ENCODE data around the gene SAMD14. TPM values are rescaled to one million over a fixed set of nuclear protein-coding genes. Genes with fewer than 3 reads are reported as not detected.
A peak's percentile ranks its signal among the peaks of the same experiment; 100 is the strongest.

SAMD14 gene
- total RNA-seq, 2 donors from 2014 or later: 2.5 to 7.4 TPM

DNA sequence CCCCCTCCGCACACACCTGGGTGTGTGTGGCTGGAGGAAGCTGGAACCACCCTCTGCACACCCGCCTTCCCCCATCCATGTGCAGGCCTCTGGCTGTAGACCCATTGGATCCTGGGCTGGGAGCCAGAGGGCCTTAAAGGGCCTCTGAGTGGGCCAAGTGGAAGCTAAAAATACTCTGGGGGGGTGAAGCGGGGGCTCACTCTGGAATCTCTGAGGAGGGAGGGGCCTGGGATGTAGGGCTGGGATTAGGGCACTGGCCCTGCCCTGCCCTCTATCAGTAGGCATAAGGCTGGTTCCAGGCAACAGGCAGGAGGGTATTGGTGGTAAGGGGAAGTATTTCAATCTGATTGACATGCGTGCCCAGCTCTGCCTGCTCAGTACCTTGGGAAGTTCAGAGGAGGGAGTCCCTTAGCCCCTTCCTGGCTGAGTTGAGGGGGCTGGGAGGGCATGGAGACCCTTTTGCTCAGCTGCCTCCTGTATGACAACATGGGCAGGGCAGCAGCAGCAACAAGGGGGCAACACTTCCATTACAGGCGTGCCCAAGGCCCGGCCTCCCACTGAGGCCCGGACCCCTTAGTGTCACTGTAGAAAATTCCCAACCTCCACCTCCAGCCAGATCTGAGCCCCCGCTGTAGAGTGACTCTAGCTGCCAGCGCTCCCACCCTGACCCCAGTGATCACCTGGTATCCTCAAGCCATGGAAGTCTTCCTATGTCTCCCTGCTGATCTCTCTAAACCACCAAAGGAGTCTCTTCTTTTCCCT is 68.8 kb downstream of the SAMD14 start:
- Histone ChIP-seq H3K27me3 (replicated peaks; ENCODE audit: insufficient read depth) (no peaks in the 10 kb centered on the region), H3K4me1 (replicated peaks) (no peaks in the 10 kb centered on the region), H3K36me3 (no peaks in the 10 kb centered on the region), H3K4me3 (peak overlapping the region in 1 of 2 donors; percentile 5), H3K9me3 (no peaks in the 10 kb centered on the region), H3K27ac (peak overlapping the region; percentile 71 to 77)
- TF ChIP-seq POLR2A (IDR thresholded peaks at IDR 0.05): no peak
- peak; percentile 76 for TF ChIP-seq POLR2AphosphoS5 (IDR thresholded peaks at IDR 0.05)
- TF ChIP-seq, protein P1, sequence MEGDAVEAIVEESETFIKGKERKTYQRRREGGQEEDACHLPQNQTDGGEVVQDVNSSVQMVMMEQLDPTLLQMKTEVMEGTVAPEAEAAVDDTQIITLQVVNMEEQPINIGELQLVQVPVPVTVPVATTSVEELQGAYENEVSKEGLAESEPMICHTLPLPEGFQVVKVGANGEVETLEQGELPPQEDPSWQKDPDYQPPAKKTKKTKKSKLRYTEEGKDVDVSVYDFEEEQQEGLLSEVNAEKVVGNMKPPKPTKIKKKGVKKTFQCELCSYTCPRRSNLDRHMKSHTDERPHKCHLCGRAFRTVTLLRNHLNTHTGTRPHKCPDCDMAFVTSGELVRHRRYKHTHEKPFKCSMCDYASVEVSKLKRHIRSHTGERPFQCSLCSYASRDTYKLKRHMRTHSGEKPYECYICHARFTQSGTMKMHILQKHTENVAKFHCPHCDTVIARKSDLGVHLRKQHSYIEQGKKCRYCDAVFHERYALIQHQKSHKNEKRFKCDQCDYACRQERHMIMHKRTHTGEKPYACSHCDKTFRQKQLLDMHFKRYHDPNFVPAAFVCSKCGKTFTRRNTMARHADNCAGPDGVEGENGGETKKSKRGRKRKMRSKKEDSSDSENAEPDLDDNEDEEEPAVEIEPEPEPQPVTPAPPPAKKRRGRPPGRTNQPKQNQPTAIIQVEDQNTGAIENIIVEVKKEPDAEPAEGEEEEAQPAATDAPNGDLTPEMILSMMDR (IDR thresholded peaks at IDR 0.05): no peak
- 60% methylated on average over 9 of the region's 9 CpGs for WGBS
- intact Hi-C loops (cut with DNase I): loop anchor here (5.0 kb wide), 1 partner anchor 34 kb away; no protein-coding TSS in a partner anchor
- DNase-seq (ENCODE audit: low spot score): peak; percentile 70

Other genes with a start within 250 kb of the SAMD14 start
- gene DLX4, start 161.0 kb downstream of the SAMD14 start, total RNA-seq: not detected
- under 1 TPM; 0.36 to 0.68 TPM for gene DLX3, start 134.9 kb downstream of the SAMD14 start, total RNA-seq
- gene ITGA3, start 74.0 kb downstream of the SAMD14 start, total RNA-seq: 10 to 100 TPM; 67.0 to 71.3 TPM
- gene PDK2, start 34.8 kb downstream of the SAMD14 start, total RNA-seq: 10 to 100 TPM; 47.1 to 79.5 TPM
- 10 to 100 TPM; 36.2 to 79.7 TPM for gene PPP1R9B, start 20.5 kb upstream of the SAMD14 start, total RNA-seq
- 10 to 100 TPM; 13.9 to 19.4 TPM for gene SGCA, start 35.8 kb upstream of the SAMD14 start, total RNA-seq
- gene COL1A1, start 71.5 kb upstream of the SAMD14 start, total RNA-seq: 10 to 100 TPM; 21.5 to 81.0 TPM
- under 1 TPM; 0.91 to 0.96 TPM for gene TMEM92, start 144.3 kb upstream of the SAMD14 start, total RNA-seq
- 10 to 100 TPM; 44.8 to 49.8 TPM for gene XYLT2, start 216.0 kb upstream of the SAMD14 start, total RNA-seq
- 10 to 100 TPM; 63.3 to 69.6 TPM for gene MRPL27, start 243.0 kb upstream of the SAMD14 start, total RNA-seq
- 10 to 100 TPM in 1 of 2 donors, under 1 TPM in 1; 0.23 to 13.6 TPM for gene EME1, start 243.1 kb upstream of the SAMD14 start, total RNA-seq